SK-N-SH (cell line): Measurements from ENCODE around the gene TNRC6B. TPM values are rescaled to one million over a fixed set of nuclear protein-coding genes. Genes with fewer than 3 reads are reported as not detected.

Experiments
- CTCF ChIA-PET: fragments of 300-600, 350-600 bp; formaldehyde crosslinking; extraction: SDS; loops from one replicate; lab custom pipeline; 2021; lab: Yijun Ruan, JAX
- POLR2A ChIA-PET: fragments of 350-600 bp; sonication (Branson Sonifier 250); formaldehyde crosslinking; extraction: SDS; loops from one replicate; lab custom pipeline; 2020; ENCODE audit warnings: antibody characterized with exemption, inconsistent platforms; lab: Yijun Ruan, JAX
- DNase-seq: peaks from one replicate; pipeline ENCODE4 v3.0.0; 2012
- H2AFZ ChIP-seq: fragments of 200-600 bp; sonication (generic); 2 replicates; pipeline ENCODE4 v1.8.1; 2016; ENCODE audit warnings: antibody characterized with exemption, mild to moderate bottlenecking, low read depth
- H3F3A ChIP-seq: fragments of 200-600 bp; sonication (generic); replicated peaks from 2 replicates; pipeline ENCODE3; 2016; ENCODE audit warnings: antibody characterized with exemption, mild to moderate bottlenecking; ENCODE audit not compliant: insufficient read depth
- H3K27ac ChIP-seq, 2 experiments: fragments of 200-500 bp in 1 of 2; fragments of 200-600 bp in 1 of 2; sonication (Bioruptor generic) in 1 of 2; sonication (generic), shearing (Covaris generic) in 1 of 2; 2 replicates each; pipeline versions ENCODE4 v1.5.1 to v1.6.1; 2014 to 2016; ENCODE audit warnings: low read depth in 2 of 2, inconsistent platforms in 1 of 2, low read length in 1 of 2, mild to moderate bottlenecking in 1 of 2, mixed read lengths in 1 of 2
- H3K27me3 ChIP-seq: fragments of 200-600 bp; sonication (generic), shearing (Covaris generic); 2 replicates; pipeline ENCODE4 v1.6.1; 2016; ENCODE audit warnings: mixed run types; ENCODE audit not compliant: insufficient read depth
- H3K36me3 ChIP-seq, 2 experiments: fragments of 200-500 bp in 1 of 2; fragments of 200-600 bp in 1 of 2; sonication (Bioruptor generic) in 1 of 2; sonication (generic) in 1 of 2; replicated peaks in 1 of 2; 2 replicates each; pipeline versions ENCODE3 to v1.5.1; 2014 to 2016; ENCODE audit warnings: low read length in 1 of 2, mild to moderate bottlenecking in 1 of 2; ENCODE audit not compliant: insufficient read depth in 2 of 2, control insufficient read depth in 1 of 2
- H3K4me1 ChIP-seq, 2 experiments: fragments of 200-500 bp in 1 of 2; fragments of 200-600 bp in 1 of 2; sonication (Bioruptor generic) in 1 of 2; sonication (generic), shearing (Covaris generic) in 1 of 2; 2 replicates each; pipeline versions ENCODE4 v1.5.1 to v1.6.1; 2014 to 2016; ENCODE audit warnings: low read depth in 1 of 2, low read length in 1 of 2, mixed run types in 1 of 2; ENCODE audit not compliant: insufficient read depth in 2 of 2, control insufficient read depth in 1 of 2
- H3K4me2 ChIP-seq: fragments of 200-600 bp; sonication (generic), shearing (Covaris generic); 2 replicates; pipeline ENCODE4 v1.6.1; 2017; ENCODE audit warnings: mixed run types
- H3K4me3 ChIP-seq, 2 experiments: fragments of 200-500 bp in 1 of 2; fragments of 200-600 bp in 1 of 2; sonication (Bioruptor generic) in 1 of 2; sonication (generic), shearing (Covaris generic) in 1 of 2; 2 replicates each; pipeline versions ENCODE4 v1.5.1 to v1.8.1; 2014 to 2016; ENCODE audit warnings: low read depth in 2 of 2, inconsistent platforms in 1 of 2, low read length in 1 of 2, mild to moderate bottlenecking in 1 of 2, mixed read lengths in 1 of 2, moderate library complexity in 1 of 2
- H3K79me2 ChIP-seq: fragments of 200-600 bp; sonication (generic); 2 replicates; pipeline ENCODE4 v1.8.1; 2017; ENCODE audit warnings: mild to moderate bottlenecking; ENCODE audit not compliant: insufficient read depth
- H3K9ac ChIP-seq: fragments of 200-600 bp; sonication (generic); 2 replicates; pipeline ENCODE4 v1.6.1; 2017; ENCODE audit warnings: mixed run types
- H3K9me2 ChIP-seq: fragments of 200-600 bp; sonication (generic); 2 replicates; pipeline ENCODE4 v1.6.1; 2017; ENCODE audit warnings: mixed run types
- H3K9me3 ChIP-seq: fragments of 200-600 bp; sonication (generic); 2 replicates; pipeline ENCODE4 v1.6.1; 2017; ENCODE audit warnings: mixed run types, mild to moderate bottlenecking, moderate library complexity
- H4K20me1 ChIP-seq: fragments of 200-600 bp; sonication (generic); 2 replicates; pipeline ENCODE4 v1.6.1; 2017; ENCODE audit warnings: mild to moderate bottlenecking, mixed run types; ENCODE audit not compliant: insufficient read depth
- CHD2 ChIP-seq: fragments of 150-350 bp; IDR thresholded peaks from 2 replicates; pipeline ENCODE4 v1.6.1; 2018; ENCODE audit warnings: low read length; ENCODE audit not compliant: partially characterized antibody
- FOSL2 ChIP-seq: IDR thresholded peaks from 2 replicates; pipeline ENCODE4 v1.4.0; 2012; ENCODE audit warnings: low read depth, mild to moderate bottlenecking, moderate library complexity, borderline replicate concordance
- FOXM1 ChIP-seq: IDR thresholded peaks from 2 replicates; pipeline ENCODE4 v1.4.0; 2012; ENCODE audit warnings: low read depth, mild to moderate bottlenecking
- MEF2A ChIP-seq: IDR thresholded peaks from 2 replicates; pipeline ENCODE4 v1.4.0; 2012; ENCODE audit warnings: low read depth, borderline replicate concordance
- MXI1 ChIP-seq: IDR thresholded peaks from 2 replicates; pipeline ENCODE4 v1.6.1; 2012; ENCODE audit warnings: mild to moderate bottlenecking, low read depth, low read length, improper control_type of control experiment
- RAD21 ChIP-seq: IDR thresholded peaks from 2 replicates; pipeline ENCODE4 v1.6.1; 2012; ENCODE audit warnings: mild to moderate bottlenecking, low read length
- RFX5 ChIP-seq: IDR thresholded peaks from 2 replicates; pipeline ENCODE4 v1.6.1; 2012; ENCODE audit warnings: mild to moderate bottlenecking, improper control_type of control experiment, low read length
- RXRA ChIP-seq: IDR thresholded peaks from 2 replicates; pipeline ENCODE4 v1.4.0; 2012; ENCODE audit warnings: low read depth, mild to moderate bottlenecking, borderline replicate concordance
- SMC3 ChIP-seq: IDR thresholded peaks from 2 replicates; pipeline ENCODE4 v1.6.1; 2012; ENCODE audit warnings: low read depth, low read length, improper control_type of control experiment
- TAF1 ChIP-seq: IDR thresholded peaks from 2 replicates; pipeline ENCODE4 v1.6.1; 2012; ENCODE audit warnings: low read depth, mild to moderate bottlenecking, low read length, moderate library complexity, borderline replicate concordance
- TCF12 ChIP-seq: IDR thresholded peaks from 2 replicates; pipeline ENCODE4 v1.4.0; 2012
- TEAD4 ChIP-seq: IDR thresholded peaks from 2 replicates; pipeline ENCODE4 v1.4.0; 2012; ENCODE audit warnings: mild to moderate bottlenecking, borderline replicate concordance; ENCODE audit not compliant: insufficient read depth
- YY1 ChIP-seq: IDR thresholded peaks from 2 replicates; pipeline ENCODE4 v1.4.0; 2012; ENCODE audit warnings: low read depth, mild to moderate bottlenecking
- polyA plus RNA-seq, 3 experiments: library from polyadenylated mRNA; depleted of rRNA; stranded (reverse); fragments of >200 nt; gene quantifications; 2 replicates each; pipeline ENCODE4 v1.2.3, GENCODE V29; 2012
- TF ChIP-seq, protein P1 (sequence below): fragments of 150-350 bp; IDR thresholded peaks from 2 replicates; pipeline ENCODE4 v1.6.1; 2017; ENCODE audit warnings: antibody characterized with exemption, low read length, low read depth, borderline replicate concordance
- TF ChIP-seq, protein P2 (sequence below): IDR thresholded peaks from 2 replicates; pipeline ENCODE4 v1.6.1; 2012; ENCODE audit warnings: mild to moderate bottlenecking, low read depth, low read length, moderate library complexity
- TF ChIP-seq, protein P3 (sequence below): IDR thresholded peaks from 2 replicates; pipeline ENCODE4; 2012
- TF ChIP-seq, protein P4 (sequence below): fragments of 150-350 bp; IDR thresholded peaks from 2 replicates; pipeline ENCODE4 v1.6.1; 2016; ENCODE audit warnings: mild to moderate bottlenecking, low read depth, low read length
- TF ChIP-seq, protein P5 (sequence below): fragments of 200-600 bp; sonication (generic); IDR thresholded peaks from 2 replicates; pipeline ENCODE4 v1.6.1; 2017; ENCODE audit warnings: antibody characterized with exemption, mild to moderate bottlenecking, moderate library complexity

The TNRC6B gene
- polyA plus RNA-seq, 1 of the 3 experiments (the other 2 are of a cell fraction), result 1.2 TPM

DNA sequence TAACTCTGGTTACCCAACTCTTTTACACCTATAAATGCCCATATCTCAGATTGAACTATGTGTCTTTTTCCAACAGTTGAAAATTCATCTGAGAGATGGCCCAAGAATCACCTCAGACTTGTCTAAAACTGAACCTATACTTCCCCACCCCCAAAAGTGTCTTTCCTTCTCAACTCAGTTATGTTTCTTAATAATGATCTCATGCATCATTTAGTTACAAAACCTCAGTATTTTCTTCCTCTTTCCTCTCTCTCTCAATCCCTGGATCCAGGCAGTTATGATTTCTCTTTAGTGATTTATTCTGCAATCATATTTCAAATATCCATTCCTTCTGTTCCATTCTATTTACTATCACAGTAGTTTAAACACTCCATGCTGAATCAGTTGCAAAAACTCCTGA lies 136.3 kb downstream of the TNRC6B start:
- H3K27ac ChIP-seq, result no peak overlapping the region
- TF ChIP-seq, protein P1, sequence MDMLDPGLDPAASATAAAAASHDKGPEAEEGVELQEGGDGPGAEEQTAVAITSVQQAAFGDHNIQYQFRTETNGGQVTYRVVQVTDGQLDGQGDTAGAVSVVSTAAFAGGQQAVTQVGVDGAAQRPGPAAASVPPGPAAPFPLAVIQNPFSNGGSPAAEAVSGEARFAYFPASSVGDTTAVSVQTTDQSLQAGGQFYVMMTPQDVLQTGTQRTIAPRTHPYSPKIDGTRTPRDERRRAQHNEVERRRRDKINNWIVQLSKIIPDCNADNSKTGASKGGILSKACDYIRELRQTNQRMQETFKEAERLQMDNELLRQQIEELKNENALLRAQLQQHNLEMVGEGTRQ, result no peak
- TF ChIP-seq YY1 (no peak), CHD2 (no peak), MEF2A (no peak), FOXM1 (no peak), RAD21 (no peak), TCF12 (no peak), SMC3 (no peak), TEAD4 (no peak), FOSL2 (no peak), MXI1 (no peak), RXRA (no peak), TAF1 (no peak), RFX5 (no peak)
- TF ChIP-seq, protein P2, sequence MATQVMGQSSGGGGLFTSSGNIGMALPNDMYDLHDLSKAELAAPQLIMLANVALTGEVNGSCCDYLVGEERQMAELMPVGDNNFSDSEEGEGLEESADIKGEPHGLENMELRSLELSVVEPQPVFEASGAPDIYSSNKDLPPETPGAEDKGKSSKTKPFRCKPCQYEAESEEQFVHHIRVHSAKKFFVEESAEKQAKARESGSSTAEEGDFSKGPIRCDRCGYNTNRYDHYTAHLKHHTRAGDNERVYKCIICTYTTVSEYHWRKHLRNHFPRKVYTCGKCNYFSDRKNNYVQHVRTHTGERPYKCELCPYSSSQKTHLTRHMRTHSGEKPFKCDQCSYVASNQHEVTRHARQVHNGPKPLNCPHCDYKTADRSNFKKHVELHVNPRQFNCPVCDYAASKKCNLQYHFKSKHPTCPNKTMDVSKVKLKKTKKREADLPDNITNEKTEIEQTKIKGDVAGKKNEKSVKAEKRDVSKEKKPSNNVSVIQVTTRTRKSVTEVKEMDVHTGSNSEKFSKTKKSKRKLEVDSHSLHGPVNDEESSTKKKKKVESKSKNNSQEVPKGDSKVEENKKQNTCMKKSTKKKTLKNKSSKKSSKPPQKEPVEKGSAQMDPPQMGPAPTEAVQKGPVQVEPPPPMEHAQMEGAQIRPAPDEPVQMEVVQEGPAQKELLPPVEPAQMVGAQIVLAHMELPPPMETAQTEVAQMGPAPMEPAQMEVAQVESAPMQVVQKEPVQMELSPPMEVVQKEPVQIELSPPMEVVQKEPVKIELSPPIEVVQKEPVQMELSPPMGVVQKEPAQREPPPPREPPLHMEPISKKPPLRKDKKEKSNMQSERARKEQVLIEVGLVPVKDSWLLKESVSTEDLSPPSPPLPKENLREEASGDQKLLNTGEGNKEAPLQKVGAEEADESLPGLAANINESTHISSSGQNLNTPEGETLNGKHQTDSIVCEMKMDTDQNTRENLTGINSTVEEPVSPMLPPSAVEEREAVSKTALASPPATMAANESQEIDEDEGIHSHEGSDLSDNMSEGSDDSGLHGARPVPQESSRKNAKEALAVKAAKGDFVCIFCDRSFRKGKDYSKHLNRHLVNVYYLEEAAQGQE, result no peak
- TF ChIP-seq, protein P3, sequence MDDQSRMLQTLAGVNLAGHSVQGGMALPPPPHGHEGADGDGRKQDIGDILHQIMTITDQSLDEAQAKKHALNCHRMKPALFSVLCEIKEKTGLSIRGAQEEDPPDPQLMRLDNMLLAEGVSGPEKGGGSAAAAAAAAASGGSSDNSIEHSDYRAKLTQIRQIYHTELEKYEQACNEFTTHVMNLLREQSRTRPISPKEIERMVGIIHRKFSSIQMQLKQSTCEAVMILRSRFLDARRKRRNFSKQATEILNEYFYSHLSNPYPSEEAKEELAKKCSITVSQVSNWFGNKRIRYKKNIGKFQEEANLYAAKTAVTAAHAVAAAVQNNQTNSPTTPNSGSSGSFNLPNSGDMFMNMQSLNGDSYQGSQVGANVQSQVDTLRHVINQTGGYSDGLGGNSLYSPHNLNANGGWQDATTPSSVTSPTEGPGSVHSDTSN, result no peak
- TF ChIP-seq, protein P4, sequence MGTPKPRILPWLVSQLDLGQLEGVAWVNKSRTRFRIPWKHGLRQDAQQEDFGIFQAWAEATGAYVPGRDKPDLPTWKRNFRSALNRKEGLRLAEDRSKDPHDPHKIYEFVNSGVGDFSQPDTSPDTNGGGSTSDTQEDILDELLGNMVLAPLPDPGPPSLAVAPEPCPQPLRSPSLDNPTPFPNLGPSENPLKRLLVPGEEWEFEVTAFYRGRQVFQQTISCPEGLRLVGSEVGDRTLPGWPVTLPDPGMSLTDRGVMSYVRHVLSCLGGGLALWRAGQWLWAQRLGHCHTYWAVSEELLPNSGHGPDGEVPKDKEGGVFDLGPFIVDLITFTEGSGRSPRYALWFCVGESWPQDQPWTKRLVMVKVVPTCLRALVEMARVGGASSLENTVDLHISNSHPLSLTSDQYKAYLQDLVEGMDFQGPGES, result no peak
- TF ChIP-seq, protein P5, sequence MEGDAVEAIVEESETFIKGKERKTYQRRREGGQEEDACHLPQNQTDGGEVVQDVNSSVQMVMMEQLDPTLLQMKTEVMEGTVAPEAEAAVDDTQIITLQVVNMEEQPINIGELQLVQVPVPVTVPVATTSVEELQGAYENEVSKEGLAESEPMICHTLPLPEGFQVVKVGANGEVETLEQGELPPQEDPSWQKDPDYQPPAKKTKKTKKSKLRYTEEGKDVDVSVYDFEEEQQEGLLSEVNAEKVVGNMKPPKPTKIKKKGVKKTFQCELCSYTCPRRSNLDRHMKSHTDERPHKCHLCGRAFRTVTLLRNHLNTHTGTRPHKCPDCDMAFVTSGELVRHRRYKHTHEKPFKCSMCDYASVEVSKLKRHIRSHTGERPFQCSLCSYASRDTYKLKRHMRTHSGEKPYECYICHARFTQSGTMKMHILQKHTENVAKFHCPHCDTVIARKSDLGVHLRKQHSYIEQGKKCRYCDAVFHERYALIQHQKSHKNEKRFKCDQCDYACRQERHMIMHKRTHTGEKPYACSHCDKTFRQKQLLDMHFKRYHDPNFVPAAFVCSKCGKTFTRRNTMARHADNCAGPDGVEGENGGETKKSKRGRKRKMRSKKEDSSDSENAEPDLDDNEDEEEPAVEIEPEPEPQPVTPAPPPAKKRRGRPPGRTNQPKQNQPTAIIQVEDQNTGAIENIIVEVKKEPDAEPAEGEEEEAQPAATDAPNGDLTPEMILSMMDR, result no peak
- TF ChIP-seq, all 33 proteins: peak for 0
- peaks cover 19% of the 10 kb centered on the region for H3F3A ChIP-seq
- H3K9me2 ChIP-seq, result no peaks in the 10 kb centered on the region
- no peaks in the 10 kb centered on the region for H3K9me3 ChIP-seq
- H2AFZ ChIP-seq, result no peak overlapping the region
- H3K4me2 ChIP-seq, result no peak overlapping the region
- H3K36me3 ChIP-seq, result peaks cover 20 to 42% of the 10 kb centered on the region in 2 experiments
- DNase-seq, result no peak
- H3K4me3 ChIP-seq, result no peak overlapping the region
- ChIA-PET POLR2A (no interaction called here), CTCF (no interaction called here)
- peaks cover 0 to 6% of the 10 kb centered on the region in 2 experiments; a peak in 2 of 4 replicates for H3K4me1 ChIP-seq
- H3K79me2 ChIP-seq, result no peaks in the 10 kb centered on the region
- H3K27me3 ChIP-seq, result no peaks in the 10 kb centered on the region
- H3K9ac ChIP-seq, result no peak overlapping the region
- H4K20me1 ChIP-seq, result 0 out of 2 replicates have a peak, but pooled peaks cover 4% of the 10 kb centered on the region
